HT1080 (cell line): Measurements from ENCODE around the gene GCLC. TPM values are rescaled to one million over a fixed set of nuclear protein-coding genes. Genes with fewer than 3 reads are reported as not detected.
"Not testable (repeated sequence)": the region's sequence is repeated elsewhere in the genome, so short reads cannot be mapped to it uniquely, and the experiment has no call there.

Experiments used
- DNase-seq: peaks from one replicate; pipeline ENCODE4 v3.0.0-alpha.2; 2015; ENCODE audit warnings: low read depth
- total RNA-seq: library from RNA; depleted of rRNA; stranded (reverse); fragments of >200 nt; shearing (Covaris generic); gene quantifications from 2 replicates; pipeline ENCODE4 v1.2.3, GENCODE V29; 2014

Gene GCLC
- total RNA-seq, 1 experiment from 2014 or later: 17.9 TPM

DNA sequence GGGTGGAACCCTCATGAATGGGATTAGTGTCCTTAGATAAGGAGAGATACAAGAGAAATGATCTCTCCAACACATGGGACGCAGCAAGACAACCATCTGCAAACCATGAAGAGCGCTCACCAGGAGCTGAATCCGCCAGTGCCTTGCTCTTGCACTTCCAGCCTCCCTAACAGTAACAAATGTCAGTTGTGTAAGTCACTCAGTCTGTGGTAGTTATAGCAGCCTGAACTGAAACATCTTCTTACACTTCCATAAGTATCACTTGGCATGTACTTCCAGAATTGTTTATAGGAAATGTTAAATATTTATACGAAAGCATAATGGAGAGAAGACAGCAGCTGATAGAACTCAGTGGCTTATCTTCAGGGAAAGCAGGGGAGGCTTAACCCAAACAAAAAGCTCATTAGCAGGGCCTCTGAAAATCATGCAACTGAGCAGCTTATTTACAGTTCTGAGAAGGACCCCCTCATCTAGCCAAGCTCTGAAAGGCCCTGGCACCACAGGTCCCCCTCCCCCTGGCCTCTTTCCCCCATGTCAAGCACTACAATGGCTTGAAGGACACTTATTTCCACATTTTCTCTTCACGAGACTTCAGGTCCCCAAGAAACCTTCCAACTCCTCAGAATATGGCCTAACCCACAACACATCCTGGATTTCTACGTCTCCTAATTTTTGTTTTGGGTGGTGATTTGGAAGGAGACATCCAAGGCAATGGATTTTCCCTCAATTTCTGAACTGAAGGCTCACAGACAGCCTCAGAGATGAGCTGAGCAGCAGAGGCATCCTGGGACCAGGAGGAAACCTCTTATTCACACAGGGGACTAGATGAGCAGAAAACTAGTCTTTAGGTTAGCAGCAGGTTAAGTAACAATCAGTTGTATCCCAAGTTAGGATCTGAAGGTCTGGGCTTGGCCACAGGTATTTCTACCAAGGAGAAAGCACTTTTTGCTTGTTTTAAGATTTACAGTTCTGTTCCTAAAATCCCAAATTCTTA, 49.1 kb downstream of the GCLC start:
- no peak for DNase-seq

DNA sequence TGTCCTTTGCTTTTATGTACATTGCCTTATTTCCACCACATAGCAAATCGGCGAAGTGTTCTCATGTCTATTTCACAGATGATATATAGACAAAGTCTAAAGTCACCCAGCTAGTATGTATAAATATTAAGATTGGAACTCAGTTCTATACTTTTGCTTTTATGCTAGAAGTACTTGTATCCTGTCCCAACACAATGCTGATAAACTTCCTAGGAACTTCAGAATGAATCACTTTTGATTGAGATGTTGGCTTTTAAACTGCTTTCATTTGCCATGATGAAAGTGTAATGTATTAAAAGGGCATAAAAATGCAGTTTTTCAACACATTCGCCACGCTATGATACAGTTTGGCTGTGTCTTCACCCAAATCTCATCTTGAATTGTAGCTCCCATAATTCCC, 50.8 kb downstream of the GCLC start:
- no peak for DNase-seq

DNA sequence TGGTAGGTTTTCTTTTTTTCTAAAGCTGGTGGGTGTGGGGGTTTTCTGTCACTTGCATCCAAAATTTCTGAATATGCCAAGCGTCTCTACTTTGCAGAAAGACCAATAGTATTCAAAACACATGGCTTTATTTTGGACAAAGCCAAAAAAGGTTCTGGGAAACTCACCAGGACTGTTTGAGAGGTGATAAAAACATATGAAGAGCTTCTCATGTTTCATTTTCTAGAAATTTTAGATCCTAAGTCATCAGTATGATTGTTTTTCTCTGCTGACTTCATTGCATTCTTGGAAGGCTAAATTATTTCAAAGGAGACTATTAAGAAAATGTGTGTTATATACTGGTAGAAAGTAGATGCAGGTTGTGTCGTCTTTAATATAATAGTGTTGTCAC, 51.3 kb downstream of the GCLC start:
- no peak for DNase-seq

GRCh38 chr6:53492860-53493634, 51.9 kb downstream of the GCLC start:
- DNase-seq: peak; percentile 78

DNA sequence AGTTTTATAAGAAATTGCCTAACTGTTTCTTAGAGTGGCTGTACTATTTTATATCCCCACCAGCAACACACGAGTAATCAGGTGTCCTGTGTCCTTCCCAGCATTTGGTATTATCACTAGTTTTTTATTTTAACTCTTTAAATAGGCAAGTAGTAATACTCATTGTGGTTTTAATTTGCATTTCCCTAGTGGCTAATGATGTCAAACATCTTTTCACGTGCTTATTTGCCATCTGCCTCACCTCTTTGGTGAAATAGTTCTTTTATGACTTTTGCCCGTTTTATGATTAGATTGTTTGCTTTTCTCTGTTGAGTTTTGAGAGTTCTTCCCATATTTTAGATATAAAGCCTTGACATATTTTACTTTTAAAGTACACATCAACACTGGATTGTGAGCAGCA, 57.8 kb downstream of the GCLC start:
- no peak for DNase-seq

DNA sequence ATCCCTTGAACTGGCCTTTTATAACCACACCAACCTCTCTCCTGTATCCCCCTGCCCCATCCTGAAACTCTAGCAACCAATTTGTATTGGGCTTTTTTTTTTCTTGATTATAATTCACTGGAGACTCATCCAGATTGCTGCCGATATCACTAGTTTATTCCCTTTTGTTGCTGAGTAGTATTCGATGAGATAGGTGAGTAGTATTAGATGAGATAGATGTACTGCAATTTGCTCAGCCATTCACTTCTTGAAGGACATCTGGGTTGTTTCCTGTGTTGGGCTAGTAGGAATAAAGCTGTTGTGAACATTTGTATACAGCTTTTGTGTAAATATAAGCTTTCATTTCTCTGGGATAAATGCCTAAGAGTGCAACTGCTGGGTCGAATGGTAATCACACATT, 58.2 kb downstream of the GCLC start:
- DNase-seq: no peak

- DNase-seq: peak; percentile 52
Measured at GRCh38 chr6:53484476-53485280, 60.2 kb downstream of the GCLC start.

DNA sequence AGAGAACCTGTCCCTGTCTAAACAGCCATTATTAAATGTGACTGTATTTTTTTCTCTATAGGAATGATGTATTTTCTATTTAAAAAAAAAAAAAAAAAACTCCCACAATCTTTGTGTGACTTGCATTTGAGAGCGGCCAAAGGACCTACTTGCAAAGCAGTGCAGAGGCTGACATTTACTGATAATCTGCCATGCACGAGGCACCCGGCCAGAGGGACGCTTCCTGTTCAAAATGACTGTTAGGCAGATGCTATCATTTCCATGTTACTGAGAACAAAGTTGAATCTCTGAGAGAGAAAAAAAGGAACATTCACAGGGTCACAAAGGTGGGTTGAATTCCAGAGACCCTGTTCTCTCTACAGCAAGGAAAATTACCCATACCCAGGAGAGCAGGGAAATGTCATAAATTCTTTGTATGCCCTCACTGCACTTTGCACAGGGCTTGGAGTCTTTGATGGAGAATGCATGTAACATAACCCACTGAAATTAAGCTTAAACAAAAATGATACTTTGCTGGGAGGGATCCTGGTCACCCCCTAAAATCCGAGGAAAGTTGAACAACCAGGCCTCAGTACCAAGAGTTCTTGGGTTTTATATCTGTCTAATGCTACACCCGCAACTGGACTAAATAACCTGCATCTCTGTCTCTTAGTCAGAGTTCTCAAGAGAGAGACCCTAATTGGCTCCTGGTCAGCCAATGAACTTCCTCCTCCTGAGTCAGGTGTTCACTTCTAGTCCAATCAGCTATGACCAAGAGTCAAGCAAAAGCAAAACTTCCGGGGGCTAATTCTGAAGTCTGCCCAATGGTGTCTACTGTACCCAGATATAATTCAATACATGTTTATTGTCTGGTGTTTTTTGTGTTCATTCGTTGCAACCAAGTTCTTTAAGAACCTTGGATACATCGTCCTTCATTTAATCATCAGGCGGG, 61.2 kb downstream of the GCLC start:
- peak; percentile 32 for DNase-seq

- no peak for DNase-seq
Measured at GRCh38 chr6:53481323-53481722, 63.6 kb downstream of the GCLC start.

DNA sequence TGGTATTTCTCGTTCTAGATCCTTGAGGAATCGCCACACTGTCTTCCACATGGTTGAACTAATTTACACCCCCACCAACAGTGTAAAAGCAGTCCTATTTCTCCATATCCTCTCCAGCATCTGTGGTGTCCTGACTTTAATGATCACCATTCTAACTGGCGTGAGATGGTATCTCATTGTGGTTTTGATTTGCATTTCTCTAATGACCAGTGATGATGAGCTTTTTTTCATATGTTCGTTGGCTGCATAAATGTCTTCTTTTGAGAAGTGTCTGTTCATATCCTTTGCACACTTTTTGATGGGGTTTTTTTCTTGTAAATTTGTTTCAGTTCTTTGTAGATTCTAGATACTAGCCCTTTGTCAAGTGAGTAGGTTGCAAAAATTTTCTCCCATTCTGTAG, 64.1 kb downstream of the GCLC start:
- not testable (repeated sequence) for DNase-seq

- DNase-seq: no peak
Measured at GRCh38 chr6:53479871-53480270, 65.0 kb downstream of the GCLC start.

GRCh38 chr6:53476964-53477363, 67.9 kb downstream of the GCLC start:
- DNase-seq: no peak

DNA sequence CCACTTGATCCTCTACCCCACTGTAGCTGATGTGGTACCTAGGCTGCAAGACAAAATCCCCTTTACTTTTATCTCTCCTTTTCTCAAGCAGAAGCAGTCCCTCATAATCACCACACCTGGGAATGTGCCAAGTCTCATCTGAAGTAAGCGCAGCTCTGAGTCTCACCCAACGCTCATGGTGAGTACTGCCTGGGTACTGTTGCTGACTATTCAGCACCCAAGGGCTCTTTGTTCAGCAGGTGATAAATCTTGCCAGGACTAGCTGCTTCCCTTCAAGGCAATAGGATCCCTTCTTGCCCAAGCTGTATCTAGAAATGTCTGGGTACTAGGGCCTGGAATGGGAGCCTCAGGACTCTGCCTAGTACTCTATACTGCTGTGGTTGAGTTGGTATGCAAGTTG, 70.9 kb downstream of the GCLC start:
- no peak for DNase-seq

DNA sequence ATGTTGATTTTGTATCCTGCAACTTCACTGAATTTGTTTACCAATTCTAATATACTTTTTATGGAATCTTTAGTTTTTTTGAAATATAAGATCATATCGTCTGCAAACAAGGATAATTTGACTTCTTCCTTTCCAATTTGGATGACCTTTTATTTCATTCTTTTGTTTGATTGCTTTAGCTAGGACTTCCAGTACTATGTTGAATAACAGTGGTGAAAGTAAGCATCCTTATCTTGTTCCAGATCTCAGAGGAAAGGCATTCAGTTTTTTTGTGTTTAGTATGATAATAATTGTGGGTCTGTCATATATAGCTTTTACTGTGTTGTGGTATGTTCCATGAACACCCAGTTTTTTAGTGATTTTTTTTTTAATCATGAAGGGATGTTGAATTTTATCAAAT, 75.7 kb downstream of the GCLC start:
- no peak for DNase-seq

GRCh38 chr6:53466257-53466656, 78.6 kb downstream of the GCLC start:
- no peak for DNase-seq

DNA sequence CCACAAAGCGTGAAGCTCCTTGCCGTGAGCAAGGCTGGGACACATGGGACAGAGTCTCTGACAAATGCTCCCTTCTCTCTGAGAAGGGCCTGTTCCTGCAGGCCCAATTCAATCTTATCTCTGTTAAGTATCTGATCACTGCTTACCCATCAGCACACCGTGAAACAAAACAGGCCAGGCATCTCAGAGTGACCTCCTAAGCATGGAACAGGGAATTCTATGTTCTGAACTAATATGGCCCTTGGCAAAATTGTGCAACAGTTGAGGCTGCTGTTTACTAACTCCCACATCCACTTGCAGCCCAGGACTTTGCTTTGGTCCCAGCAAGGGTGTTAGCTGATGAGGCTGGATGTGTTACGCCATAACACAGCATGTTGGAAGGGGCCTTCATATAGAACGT, 79.2 kb downstream of the GCLC start:
- no peak for DNase-seq

DNA sequence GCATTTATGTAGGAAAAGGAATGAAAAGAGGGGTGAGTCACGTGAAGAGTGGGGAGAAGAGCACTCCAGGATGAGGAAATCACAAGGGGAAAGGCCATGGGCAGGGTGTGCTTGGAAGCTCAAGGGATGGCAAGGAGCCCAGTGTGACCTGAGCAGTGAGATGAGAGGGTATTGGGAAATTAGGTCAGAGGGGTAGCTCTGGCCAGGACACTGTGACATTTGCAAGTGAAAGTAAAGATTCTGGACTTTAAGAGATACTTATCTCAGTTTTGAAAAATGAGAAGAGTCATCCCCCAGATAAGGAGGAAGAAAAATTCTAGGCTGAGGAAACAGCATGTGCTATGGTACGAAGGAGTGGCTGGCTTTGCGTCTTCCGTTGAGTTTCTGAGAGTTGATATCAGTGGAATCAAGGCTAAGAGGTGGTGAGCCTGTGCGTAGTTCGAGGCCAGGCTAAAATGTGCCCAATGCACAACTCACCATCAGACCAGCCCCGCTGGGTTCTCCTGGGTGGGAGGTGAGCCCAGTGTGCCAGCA, 79.9 kb downstream of the GCLC start:
- DNase-seq: no peak

GRCh38 chr6:53464483-53464882, 80.4 kb downstream of the GCLC start:
- no peak for DNase-seq

DNA sequence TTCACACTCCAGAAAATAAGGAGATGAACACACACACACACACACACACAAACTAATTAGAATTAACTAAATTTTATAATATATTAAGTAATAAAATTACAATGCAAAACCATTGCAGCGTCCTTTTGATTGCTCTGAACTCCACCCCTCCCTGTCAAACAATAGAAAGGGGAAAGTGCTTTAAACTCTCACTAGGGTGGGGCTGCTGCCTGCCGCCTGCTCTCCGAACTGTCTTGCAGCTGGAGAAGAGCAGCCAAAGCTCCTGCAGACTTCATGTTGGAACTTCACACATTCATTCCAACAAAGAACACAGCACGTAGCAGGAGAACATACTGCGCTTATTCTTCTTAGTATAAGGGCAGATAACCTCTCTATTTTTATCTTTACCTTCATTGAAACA, 83.2 kb downstream of the GCLC start:
- no peak for DNase-seq

DNA sequence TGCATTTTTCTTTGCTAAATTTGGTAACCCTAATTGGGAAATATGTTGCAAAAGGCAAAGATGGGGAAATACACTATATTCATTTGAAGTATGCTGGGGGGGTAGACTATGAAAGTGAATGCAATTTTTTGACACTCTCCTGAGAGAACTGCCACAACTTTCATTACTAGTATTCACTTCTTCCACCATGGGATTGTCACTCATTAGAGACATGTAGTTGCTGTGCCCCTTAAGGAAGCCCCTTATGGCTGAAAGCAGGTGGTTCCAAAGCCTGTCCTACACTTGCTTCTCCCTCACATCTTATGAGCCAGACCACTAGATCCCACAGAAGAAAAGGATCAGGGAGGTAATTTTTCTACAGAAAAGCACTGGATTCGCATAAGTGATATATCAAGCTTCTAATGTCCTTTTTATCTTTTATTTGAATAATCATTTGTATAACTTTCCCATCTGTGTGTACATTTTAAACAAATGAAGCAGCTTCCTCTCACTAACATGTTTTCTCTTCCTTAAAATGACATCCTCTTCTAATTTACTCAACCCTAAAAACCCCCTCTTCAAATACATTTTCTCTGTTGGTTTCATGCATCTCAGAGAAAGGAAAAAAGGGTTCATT, 83.8 kb downstream of the GCLC start:
- no peak for DNase-seq
